K562 (cell line): ENCODE data around the gene YPEL4. TPM values are rescaled to one million over a fixed set of nuclear protein-coding genes. Genes with fewer than 3 reads are reported as not detected.
A peak's percentile ranks its signal among the peaks of the same experiment; 100 is the strongest.

ENCODE experiments used
- GABPA ChIP-seq: fragments of 200-800 bp; sonication (Bioruptor generic); conservative IDR thresholded peaks from 2 replicates; pipeline ENCODE4 v1.6.1; 2016; ENCODE audit warnings: low read depth, missing genetic modification characterization, missing compliant biosample characterization
- ILK ChIP-seq: fragments of 450-650 bp; IDR thresholded peaks from 2 replicates; pipeline ENCODE4 v1.6.1; 2016; ENCODE audit warnings: missing genetic modification characterization, low read depth, mild to moderate bottlenecking, missing compliant biosample characterization, moderate library complexity, borderline replicate concordance
- MBD2 ChIP-seq: sonication (generic); IDR thresholded peaks from 2 replicates; pipeline ENCODE4 v1.6.1; 2016; ENCODE audit warnings: low read depth, borderline replicate concordance
- PRMT5 ChIP-seq: sonication (generic); formaldehyde crosslinking; IDR thresholded peaks from 2 replicates; pipeline ENCODE4 v1.5.0; 2020; ENCODE audit warnings: missing genetic modification reagents
- PTRF ChIP-seq: fragments of 450-650 bp; IDR thresholded peaks from 2 replicates; pipeline ENCODE4 v1.6.1; 2016; ENCODE audit warnings: mild to moderate bottlenecking, missing genetic modification characterization, missing compliant biosample characterization
- RBM15 ChIP-seq: fragments of 200-400 bp; formaldehyde crosslinking; IDR thresholded peaks from 2 replicates; pipeline ENCODE4 v1.6.1; 2018; ENCODE audit warnings: mild to moderate bottlenecking, low read length, moderate library complexity; ENCODE audit not compliant: insufficient read depth
- RFX5 ChIP-seq: IDR thresholded peaks from 2 replicates; pipeline ENCODE4 v1.6.1; 2011; ENCODE audit warnings: low read depth, mild to moderate bottlenecking, improper control_type of control experiment, low read length
- SMARCA4 ChIP-seq: fragments of 450-650 bp; IDR thresholded peaks from 2 replicates; pipeline ENCODE4 v1.6.1; 2016
- TCF3 ChIP-seq: sonication (generic); formaldehyde crosslinking; IDR thresholded peaks from 2 replicates; pipeline ENCODE4 v1.4.0; 2020; ENCODE audit warnings: mild to moderate bottlenecking, missing genetic modification reagents
- ZBTB17 ChIP-seq: fragments of 450-650 bp; formaldehyde crosslinking; IDR thresholded peaks from 2 replicates; pipeline ENCODE4 v1.4.0; 2020; ENCODE audit warnings: mild to moderate bottlenecking
- ZC3H8 ChIP-seq: fragments of 450-650 bp; IDR thresholded peaks from 2 replicates; pipeline ENCODE4 v1.6.1; 2017
- ZFP1 ChIP-seq: fragments of 450-650 bp; formaldehyde crosslinking; IDR thresholded peaks from 2 replicates; pipeline ENCODE4 v1.4.0; 2020; ENCODE audit warnings: mild to moderate bottlenecking, mixed read lengths
- ZNF584 ChIP-seq: fragments of 200-800 bp; sonication (Bioruptor generic); IDR thresholded peaks from 2 replicates; pipeline ENCODE4 v1.6.1; 2016; ENCODE audit warnings: low read depth, mild to moderate bottlenecking, missing genetic modification characterization, missing compliant biosample characterization
- polyA plus RNA-seq, 8 experiments: library from polyadenylated mRNA; depleted of rRNA in 4 of 8; stranded (reverse) in 5 of 8; unstranded in 3 of 8; fragments of >200 nt; fragmentation: Nextera tagmentation in 2 of 8; fragmentation: Illumina TruSeq in 1 of 8; extraction: Ambion mirVana in 2 of 8; extraction: Trizol in 1 of 8; gene quantifications; 2 replicates each; pipeline versions ENCODE4 v1.2.1 to v1.2.3, GENCODE V29; 2011 to 2014; ENCODE audit warnings: inconsistent platforms in 1 of 8, missing spikeins in 1 of 8
- total RNA-seq, 7 experiments: library from RNA; depleted of rRNA in 6 of 7; stranded (reverse); fragments of >200 nt in 6 of 7; fragmentation: Illumina TruSeq in 2 of 7; extraction: Trizol in 2 of 7; gene quantifications; 2 replicates each; pipeline versions ENCODE4 v1.2.1 to v1.2.3, GENCODE V29; 2011 to 2021; ENCODE audit warnings: low replicate concordance in 1 of 7
- TF ChIP-seq, protein P1 (sequence below): fragments of 250-450 bp; sonication (Bioruptor Pico); IDR thresholded peaks from 2 replicates; pipeline ENCODE4 v1.6.1; 2021; ENCODE audit warnings: mild to moderate bottlenecking
- TF ChIP-seq, protein P2 (sequence below): sonication (generic); formaldehyde crosslinking; IDR thresholded peaks from 2 replicates; pipeline ENCODE4 v1.8.0; 2022; ENCODE audit warnings: mild to moderate bottlenecking, missing genetic modification reagents
- TF ChIP-seq, protein P3 (sequence below), 2 experiments: fragments of 450-650 bp; conservative IDR thresholded peaks; 2 replicates each; pipeline ENCODE4 v1.6.1; 2017; ENCODE audit warnings: mild to moderate bottlenecking in 2 of 2, moderate library complexity in 2 of 2

The YPEL4 gene
- total and polyA plus RNA-seq, 9 of the 15 experiments (the other 6 are each of a cell fraction or from before 2014, with no cell fraction given) = 0.07 to 1.4 (median 0.40) TPM; not detected in 2

DNA sequence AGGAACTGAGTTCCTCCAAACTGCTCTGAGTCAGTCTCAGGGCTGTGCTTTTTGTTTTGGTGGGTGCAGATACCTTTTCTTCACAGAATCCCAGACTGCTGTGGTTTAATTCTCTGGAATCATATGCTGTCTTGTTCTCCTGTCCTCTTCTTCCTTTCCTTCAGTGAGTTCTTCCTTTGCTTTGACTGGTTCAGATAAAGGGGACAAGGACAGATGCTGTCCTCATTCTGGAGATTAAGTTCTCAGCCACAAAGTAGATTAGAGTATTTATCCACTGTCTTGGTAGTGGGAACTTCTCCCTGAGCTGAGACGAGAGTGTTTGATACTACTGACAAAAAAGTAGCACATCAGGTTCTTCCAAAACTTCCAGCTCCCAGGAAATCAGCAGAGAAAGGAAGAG lies 31.5 kb upstream of the YPEL4 start (continued):
- TF ChIP-seq ZFP1 (CRISPR knock-in tag) (no peak), SMARCA4 (peak; percentile 30; the same call in 1 of the 2 replicates), RBM15 (no peak), GABPA (tag) (no peak), PTRF (tag) (no peak), TCF3 (CRISPR knock-in tag) (peak; percentile 68), MBD2 (no peak), ZBTB17 (CRISPR knock-in tag) (no peak), ZC3H8 (no peak), RFX5 (no peak), ILK (no peak), ZNF584 (CRISPR knock-in tag) (no peak), PRMT5 (CRISPR knock-in tag) (no peak)
- TF ChIP-seq, protein P1, sequence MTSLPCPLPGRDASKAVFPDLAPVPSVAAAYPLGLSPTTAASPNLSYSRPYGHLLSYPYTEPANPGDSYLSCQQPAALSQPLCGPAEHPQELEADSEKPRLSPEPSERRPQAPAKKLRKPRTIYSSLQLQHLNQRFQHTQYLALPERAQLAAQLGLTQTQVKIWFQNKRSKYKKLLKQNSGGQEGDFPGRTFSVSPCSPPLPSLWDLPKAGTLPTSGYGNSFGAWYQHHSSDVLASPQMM = no peak
- TF ChIP-seq, protein P2, sequence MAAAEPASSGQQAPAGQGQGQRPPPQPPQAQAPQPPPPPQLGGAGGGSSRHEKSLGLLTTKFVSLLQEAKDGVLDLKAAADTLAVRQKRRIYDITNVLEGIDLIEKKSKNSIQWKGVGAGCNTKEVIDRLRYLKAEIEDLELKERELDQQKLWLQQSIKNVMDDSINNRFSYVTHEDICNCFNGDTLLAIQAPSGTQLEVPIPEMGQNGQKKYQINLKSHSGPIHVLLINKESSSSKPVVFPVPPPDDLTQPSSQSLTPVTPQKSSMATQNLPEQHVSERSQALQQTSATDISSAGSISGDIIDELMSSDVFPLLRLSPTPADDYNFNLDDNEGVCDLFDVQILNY = no peak
- TF ChIP-seq, protein P3, sequence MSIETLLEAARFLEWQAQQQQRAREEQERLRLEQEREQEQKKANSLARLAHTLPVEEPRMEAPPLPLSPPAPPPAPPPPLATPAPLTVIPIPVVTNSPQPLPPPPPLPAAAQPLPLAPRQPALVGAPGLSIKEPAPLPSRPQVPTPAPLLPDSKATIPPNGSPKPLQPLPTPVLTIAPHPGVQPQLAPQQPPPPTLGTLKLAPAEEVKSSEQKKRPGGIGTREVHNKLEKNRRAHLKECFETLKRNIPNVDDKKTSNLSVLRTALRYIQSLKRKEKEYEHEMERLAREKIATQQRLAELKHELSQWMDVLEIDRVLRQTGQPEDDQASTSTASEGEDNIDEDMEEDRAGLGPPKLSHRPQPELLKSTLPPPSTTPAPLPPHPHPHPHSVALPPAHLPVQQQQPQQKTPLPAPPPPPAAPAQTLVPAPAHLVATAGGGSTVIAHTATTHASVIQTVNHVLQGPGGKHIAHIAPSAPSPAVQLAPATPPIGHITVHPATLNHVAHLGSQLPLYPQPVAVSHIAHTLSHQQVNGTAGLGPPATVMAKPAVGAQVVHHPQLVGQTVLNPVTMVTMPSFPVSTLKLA (conservative IDR thresholded peaks at IDR 0.05) = no peak
